ENCODE data around the gene ERBB3.

Gene ERBB3

DNA sequence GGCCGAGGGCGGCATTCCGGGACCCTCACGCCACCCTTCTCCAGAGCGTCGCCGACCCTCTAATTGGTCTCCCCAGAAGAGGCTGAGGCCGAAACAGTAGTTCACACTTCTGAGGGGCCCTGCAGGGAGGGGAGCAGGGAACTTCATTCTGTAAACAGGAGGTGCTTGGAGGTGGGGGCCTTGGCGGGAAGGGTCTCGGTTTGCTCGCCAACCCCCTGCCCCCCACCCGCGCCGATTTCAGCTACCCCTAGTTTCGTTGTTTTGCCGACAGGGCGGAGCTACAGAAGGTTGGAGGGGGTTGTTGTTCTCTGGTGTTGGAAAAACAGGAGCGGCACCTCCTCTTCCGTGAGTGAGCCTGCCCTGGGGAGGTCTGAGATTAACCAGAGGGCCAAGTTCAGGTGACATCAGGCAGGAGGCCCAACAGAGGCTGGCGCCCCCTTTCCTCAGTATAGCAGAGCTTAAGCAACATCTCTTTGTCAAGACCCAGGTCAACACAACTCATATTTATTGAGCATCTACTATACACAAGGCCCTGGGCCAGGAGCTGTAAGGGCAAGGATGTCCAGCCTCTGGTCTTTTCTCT lies 682 bp downstream of the ERBB3 start:
- DNase-seq = no peak

DNA sequence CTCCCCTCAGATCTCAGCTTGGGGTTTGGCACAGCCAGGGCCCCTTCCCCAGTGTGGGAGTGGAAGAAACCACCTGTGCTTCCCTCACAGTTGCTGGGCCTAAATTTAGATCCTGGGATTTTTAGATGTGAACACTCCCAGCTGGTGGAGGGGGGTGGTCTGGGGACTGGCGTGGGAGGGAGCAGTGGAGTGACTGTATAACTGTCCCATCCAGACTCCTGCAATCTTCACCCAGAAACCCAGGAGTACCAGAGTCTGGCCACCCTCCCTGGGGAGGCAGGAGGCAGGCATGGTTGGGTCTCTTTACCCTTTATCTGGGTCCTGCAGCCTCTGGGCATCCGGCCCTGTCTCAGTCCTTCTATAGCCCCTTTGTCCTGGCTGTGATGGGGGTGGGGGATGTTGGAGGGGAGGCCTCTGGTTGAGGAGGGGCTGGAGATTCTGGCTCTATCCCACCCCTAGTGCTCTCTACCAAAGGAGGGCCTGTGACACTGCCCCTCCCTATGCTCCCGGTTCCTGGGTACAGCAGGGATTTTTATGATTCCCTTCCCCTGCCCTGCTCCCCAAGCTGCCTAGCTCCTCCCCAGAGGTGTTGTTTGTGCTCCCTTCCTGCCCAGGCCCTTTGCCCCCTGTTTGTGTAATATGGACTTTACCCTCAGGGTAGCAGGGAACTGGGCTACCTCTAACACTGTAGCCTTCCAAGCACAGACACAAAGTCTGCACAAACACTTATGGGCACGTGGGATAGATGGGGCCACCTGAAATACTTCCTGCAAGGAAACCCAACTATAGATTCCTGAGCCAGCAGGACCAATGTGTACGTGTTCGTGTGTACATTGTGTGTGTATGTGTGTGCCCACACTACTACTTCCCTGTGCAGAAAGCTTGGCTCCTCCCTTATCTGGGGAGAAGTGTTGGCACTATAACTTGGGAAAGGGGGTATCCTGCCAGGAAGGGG lies 1.7 kb downstream of the ERBB3 start:
- DNase-seq = no peak

DNA sequence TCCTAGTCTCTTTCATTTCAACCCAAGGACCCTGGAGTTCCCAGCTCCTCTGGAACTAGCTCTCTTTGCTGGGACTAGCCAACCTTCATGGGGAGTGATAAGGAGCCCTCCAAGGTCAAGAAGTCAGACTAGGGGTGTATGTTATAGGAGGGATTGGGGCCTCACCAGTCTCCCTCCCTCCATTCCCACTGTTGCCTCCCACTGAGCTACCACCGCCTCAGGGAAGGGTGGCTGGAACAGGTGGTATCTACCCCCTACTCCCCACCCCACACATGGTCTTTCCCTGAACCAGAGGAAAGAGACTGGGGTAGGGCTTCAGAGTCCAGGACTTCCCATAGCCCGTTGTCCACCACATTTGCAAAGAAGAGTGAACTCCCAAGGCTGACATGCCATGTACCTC lies 2.4 kb downstream of the ERBB3 start:
- no peak for DNase-seq

DNA sequence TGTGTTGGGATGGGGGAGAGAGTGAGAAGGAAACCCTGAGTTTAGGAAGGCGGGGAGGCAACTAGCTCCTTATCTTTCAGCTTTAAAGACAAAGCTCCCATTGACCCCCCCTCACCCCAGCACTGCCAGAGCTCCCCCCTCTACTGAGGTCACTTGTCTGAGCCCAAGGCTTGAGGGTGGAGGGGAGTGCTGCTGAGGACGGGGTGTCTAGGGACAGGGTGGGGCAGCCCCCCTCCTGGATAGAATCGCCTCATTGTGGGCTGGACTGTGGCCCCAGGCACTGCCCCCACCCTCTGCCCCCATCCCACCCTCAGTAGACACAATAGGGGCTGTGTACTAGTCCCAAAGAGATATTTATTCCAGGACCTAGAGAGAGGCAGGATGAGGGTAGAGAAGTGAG lies 3.0 kb downstream of the ERBB3 start:
- no peak for DNase-seq

DNA sequence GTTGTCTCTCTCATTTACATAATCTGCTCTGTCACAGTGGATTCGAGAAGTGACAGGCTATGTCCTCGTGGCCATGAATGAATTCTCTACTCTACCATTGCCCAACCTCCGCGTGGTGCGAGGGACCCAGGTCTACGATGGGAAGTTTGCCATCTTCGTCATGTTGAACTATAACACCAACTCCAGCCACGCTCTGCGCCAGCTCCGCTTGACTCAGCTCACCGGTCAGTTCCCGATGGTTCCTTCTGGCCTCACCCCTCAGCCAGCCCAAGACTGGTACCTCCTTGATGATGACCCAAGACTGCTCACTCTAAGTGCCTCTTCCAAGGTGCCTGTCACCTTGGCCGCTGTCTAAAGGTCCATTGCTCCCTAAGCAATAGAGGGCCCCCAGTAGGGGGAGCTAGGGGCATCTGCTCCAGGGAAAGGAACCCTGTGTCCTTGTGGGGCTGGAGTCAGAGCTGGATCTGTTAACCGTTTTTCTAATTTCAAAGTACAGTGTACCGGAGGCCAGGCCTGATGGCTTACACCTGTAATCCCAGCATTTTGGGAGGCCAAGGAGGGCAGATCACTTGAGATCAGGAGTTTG lies 5.1 kb downstream of the ERBB3 start:
- DNase-seq = no peak

DNA sequence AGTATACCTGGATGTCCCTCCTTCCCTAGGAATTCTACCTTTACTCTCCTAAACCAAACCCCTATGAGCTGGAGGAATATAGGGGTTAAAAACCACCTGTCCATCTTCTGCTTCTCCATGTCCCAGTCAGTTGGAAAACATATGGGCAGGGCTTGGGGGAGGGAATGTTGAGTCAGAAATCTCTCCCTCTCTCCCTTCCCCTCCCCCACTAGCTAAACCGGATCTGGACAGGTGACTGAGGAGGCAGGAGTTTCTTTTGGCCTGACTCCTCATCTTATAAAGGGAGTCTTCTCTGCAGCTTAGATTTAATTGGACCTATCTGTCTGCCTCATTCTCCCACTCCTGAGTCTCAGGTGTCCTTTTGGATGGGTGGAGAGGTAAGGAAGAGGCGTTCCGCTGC lies 6.1 kb downstream of the ERBB3 start:
- DNase-seq = no peak

DNA sequence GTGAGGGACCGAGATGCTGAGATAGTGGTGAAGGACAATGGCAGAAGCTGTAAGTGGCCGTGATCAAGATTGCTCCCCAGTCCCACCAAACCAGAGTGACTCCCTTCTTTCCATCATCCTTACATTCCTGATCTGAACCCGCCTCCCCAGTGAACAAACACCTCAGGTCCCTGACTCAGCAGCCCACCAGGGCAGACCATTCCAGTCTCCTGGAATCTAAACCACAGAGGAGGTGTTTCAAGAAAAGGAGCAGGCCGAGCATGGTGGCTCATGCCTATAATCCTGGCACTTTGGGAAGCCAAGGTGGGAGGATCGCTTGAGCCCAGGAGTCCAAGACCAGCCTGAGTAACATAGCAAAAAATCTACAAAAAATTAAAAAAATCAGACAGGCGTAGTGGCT lies 6.6 kb downstream of the ERBB3 start:
- no peak for DNase-seq

DNA sequence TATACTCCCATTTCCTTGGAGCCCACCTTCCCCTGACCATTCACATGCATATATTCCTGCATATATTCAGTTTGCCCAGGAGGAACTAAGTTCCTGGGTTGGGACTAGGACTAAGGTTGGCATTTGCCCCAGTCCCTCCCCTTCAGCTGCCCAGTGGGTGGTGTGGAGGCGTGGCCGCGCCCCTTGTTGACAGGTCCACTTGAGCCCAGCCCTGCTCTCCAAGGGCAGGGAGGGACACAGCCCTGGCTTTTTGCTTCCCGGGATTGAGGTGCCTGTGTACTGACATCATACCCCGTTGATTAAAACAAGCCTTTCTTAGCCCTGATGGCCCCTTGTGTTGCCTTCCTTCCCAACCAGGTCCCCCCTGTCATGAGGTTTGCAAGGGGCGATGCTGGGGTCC lies 7.3 kb downstream of the ERBB3 start:
- no peak for DNase-seq

DNA sequence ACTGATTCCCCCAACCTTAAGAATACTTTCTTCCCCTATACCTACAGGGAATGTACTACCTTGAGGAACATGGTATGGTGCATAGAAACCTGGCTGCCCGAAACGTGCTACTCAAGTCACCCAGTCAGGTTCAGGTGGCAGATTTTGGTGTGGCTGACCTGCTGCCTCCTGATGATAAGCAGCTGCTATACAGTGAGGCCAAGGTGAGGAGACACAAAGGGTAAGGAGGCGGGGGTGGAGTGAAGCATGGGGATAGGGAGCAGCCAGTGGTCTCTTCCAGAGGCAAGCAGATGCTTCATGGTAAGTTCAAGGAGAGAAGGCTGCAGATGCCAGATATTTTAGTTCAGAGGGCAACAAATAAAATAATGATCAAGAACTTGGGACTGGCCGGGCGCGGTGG lies 17.8 kb downstream of the ERBB3 start:
- no peak for DNase-seq

DNA sequence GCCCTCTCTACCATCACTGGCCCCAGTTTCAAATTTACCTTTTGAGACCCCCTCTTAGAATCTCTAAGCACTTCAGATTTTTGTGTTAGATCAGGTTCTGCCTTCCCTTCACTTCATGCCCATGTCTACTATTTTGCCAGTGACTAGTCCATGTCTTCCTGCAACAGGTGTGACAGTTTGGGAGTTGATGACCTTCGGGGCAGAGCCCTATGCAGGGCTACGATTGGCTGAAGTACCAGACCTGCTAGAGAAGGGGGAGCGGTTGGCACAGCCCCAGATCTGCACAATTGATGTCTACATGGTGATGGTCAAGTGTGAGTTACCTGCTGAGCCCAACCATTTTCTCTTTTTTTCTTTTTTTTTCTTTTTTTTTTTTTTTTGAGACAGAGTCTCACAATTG lies 18.6 kb downstream of the ERBB3 start:
- no peak for DNase-seq

DNA sequence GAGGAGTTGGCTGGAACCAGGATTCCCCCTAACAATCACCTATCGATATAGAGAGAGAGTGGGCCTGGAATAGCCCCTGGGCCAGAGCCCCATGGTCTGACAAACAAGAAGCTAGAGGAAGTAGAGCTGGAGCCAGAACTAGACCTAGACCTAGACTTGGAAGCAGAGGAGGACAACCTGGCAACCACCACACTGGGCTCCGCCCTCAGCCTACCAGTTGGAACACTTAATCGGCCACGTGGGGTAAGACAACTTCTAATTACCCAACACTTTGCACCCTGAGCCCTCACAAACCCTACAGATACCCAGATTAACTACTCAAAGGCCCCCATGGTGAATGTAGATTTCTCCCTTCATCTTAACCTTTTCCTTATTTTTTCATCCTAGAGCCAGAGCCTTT lies 19.8 kb downstream of the ERBB3 start:
- no peak for DNase-seq

DNA sequence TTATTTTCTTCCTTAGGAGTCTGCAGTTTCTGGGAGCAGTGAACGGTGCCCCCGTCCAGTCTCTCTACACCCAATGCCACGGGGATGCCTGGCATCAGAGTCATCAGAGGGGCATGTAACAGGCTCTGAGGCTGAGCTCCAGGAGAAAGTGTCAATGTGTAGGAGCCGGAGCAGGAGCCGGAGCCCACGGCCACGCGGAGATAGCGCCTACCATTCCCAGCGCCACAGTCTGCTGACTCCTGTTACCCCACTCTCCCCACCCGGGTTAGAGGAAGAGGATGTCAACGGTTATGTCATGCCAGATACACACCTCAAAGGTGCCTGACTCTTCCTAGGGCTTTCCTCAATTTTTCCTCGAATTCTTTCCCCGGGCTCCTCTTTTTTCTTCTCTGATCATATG lies 21.1 kb downstream of the ERBB3 start:
- DNase-seq = no peak

DNA sequence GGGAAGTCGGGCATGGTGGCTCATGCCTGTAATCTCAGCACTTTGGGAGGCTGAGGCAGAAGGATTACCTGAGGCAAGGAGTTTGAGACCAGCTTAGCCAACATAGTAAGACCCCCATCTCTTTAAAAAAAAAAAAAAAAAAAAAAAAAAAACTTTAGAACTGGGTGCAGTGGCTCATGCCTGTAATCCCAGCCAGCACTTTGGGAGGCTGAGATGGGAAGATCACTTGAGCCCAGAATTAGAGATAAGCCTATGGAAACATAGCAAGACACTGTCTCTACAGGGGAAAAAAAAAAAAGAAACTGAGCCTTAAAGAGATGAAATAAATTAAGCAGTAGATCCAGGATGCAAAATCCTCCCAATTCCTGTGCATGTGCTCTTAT lies 22.7 kb downstream of the ERBB3 start:
- no peak for DNase-seq

DNA sequence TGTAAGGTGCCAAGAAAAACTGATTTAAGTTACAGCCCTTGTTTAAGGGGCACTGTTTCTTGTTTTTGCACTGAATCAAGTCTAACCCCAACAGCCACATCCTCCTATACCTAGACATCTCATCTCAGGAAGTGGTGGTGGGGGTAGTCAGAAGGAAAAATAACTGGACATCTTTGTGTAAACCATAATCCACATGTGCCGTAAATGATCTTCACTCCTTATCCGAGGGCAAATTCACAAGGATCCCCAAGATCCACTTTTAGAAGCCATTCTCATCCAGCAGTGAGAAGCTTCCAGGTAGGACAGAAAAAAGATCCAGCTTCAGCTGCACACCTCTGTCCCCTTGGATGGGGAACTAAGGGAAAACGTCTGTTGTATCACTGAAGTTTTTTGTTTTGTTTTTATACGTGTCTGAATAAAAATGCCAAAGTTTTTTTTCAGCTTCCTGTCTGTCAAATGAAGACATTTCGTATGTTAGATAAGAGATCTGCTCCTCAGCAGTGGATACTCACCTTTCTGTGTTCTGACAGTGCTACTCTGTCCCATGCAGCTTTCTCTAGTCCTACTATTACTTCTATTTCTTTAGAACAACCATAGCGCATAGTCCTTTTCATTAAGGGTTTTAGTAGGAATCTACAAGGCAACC lies 23.2 kb downstream of the ERBB3 start:
- DNase-seq = no peak

DNA sequence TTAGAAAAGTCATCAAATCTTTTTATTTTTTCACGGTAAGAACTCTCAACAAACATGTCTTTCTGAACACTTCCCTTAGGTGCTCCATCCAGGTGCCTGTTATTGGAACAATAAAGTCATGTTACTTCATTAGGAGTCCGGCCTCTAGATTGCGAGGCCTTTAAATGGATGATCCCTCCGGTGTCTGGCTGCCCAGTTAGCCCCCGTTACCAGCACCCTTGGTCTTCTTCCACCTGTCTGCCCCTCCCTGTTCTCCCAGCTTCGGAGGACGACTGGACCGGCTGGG lies 23.8 kb downstream of the ERBB3 start:
- no peak for DNase-seq

DNA sequence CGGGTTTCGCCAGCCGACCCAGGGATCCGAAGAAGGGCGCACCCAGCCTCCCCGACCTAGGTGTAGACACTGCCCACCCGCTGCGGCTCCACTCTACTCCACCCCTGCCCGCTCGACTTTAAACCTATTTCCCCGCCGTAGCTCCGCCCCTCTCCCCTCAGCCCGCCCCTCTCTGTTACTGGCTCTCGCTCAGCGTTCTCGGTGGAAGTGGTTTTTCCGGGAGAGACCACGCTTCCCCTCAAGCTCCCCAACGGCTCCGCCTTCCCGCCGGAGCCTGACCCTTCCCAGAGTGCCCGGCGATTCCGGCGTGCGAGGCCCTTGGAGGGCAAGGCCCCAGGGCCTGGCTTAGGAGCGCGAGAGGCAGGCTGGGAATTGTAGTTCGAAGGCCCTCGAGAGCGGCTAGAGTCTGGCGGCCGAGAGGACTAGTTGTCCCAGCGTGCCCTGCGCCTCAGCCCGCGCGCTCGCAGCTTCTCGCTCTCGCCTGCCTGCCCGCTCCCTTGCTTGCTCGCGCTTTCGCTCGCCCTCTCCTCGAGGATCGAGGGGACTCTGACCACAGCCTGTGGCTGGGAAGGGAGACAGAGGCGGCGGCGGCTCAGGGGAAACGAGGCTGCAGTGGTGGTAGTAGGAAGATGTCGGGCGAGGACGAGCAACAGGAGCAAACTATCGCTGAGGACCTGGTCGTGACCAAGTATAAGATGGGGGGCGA lies 24.3 kb downstream of the ERBB3 start, which contains the start of gene PA2G4:
PA2G4 (plus strand) TSS at position 451 of the 706 bp plus-strand sequence; CDS start at position 630, 179 bp downstream.
- peak; percentile 98 for DNase-seq

DNA sequence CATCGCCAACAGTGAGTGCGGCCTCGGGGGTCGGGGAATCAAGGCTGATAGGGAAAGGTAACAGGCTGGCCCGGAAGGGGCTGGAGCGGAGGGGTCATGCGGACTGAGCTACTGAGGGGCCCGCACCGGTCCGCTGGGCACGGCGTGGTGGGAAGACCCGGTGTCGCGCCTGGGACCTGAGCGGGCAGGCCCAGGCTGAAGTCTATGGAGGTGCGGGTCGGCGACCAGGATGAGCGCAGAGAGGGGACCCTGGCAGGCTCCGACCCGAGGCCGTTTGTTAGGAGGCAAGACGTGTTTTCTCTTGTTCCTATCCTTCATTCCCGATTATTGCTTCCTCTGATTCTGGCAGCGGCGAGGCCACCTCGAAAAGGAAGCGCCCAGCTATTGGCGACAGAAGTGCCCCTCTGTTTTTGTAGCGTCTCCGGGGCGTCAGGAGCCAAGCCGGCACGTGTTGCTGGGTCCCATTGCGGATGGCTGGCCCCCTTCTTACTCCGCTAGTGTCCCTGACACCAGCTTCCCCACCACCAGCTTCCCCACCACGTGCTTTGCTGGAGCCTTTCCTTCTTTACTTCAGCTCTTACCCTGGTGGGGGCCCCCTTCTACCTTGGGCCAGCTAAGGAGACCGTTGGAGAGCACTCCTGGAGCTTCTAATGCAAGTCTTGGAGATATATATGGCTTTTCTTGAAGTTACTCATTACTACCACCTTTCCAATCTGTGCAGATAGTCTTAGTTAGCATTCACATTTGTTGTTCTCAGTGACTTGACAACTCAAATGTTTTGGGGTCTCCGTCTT lies 25.0 kb downstream of the ERBB3 start:
- no peak for DNase-seq

DNA sequence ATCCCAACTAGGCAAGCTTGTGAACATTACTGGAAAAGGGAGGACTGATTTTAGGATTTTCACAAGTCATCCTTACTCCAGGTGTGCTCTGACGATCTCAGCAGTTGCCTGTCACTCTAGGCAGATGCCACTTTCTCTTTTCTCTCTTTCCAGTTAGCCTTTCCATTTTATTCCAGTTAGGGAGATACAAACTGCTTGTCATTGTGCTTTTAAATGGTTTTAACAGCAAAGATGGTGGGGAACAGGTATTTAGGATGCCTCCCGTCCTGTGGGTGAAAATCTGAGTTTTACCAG lies 25.6 kb downstream of the ERBB3 start:
- no peak for DNase-seq

DNA sequence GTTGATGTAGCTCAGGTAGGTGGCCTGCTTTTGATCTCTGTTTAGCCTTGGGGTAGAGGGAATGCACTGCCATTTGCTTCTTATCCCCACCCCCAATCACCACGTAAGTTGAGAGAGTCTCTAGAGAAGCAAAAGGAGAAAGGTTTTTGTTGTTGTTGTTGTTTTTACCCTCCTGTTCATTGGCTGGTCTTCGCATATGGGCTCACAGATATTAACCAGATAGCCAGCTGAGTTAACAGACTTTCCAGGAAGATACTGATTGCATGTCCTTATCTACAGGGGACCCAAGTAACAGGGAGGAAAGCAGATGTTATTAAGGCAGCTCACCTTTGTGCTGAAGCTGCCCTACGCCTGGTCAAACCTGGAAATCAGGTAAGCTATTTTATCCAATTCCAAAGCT lies 27.3 kb downstream of the ERBB3 start:
- DNase-seq = no peak

DNA sequence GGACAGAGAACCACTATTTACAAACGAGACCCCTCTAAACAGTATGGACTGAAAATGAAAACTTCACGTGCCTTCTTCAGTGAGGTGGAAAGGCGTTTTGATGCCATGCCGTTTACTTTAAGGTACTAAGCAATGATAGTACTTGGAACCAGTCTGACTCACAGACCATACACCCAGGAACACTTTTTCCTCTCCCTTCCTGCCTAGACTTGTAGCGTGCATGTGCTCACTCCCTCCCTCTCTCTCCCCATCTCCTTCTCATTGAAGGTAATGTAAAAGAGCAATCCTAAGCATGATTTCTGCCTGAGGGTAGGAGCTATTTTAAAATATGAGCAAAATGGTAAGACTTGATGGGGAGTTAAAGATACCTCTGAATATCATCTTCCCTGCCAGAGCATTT lies 30.6 kb downstream of the ERBB3 start:
- no peak for DNase-seq

DNA sequence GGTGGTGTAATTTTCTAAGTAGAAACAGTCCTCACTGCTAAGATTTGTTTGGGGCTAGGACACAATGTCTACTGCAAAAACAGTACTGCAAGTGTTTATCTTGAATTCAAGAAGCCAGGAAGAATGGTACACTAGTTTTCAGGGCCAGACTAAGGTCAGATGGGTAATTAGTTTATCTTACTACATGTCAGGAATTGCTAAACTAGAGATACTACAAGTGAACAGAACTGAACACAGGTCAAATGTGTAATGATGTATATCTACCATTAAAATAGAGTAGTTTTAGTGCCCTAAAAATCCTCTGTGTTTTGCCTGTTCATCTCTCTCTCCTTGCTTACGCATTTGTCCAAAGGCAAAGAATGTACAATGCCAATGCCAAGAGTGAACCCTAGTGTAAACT lies 34.1 kb downstream of the ERBB3 start:
- no peak for DNase-seq

DNA sequence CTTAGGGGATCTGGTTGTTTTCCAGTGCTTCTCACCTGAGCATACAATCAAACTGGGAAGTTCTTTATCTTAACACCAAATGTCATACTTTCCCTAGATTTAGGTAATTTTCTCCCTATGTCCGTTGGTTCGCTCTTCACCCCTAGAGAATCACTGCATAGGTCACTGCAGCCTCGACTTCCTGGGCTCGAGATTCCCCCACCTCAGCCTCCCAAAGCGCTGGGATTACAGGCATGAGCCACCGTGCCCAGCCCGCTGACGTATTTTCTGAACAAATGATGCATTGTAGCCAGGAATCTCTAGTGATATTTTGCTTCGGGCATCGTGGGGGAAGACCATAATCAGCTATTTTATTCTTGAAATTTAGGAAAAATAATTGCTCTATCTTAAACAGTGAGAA lies 35.4 kb downstream of the ERBB3 start:
- no peak for DNase-seq

All from COR-L47 (cell line).